HFF-Myc (cell line): ENCODE data around the gene CELF5.
A peak's percentile ranks its signal among the peaks of the same experiment; 100 is the strongest.

ENCODE experiments used
- DNase-seq: peaks from one replicate; pipeline ENCODE4 v3.0.0-alpha.2; 2011; ENCODE audit warnings: low read depth; ENCODE audit errors: extremely low read depth
- H3K4me3 ChIP-seq: replicated peaks from 2 replicates; pipeline ENCODE4 v1.5.1; 2011; ENCODE audit warnings: low read depth, mild to moderate bottlenecking, control low read depth, low read length
- TF ChIP-seq, protein P1 (sequence below): IDR thresholded peaks from 2 replicates; pipeline ENCODE4 v1.5.1; 2012; ENCODE audit warnings: mild to moderate bottlenecking, low read depth, low read length, control low read depth; ENCODE audit errors: missing control alignments

CELF5 gene

DNA sequence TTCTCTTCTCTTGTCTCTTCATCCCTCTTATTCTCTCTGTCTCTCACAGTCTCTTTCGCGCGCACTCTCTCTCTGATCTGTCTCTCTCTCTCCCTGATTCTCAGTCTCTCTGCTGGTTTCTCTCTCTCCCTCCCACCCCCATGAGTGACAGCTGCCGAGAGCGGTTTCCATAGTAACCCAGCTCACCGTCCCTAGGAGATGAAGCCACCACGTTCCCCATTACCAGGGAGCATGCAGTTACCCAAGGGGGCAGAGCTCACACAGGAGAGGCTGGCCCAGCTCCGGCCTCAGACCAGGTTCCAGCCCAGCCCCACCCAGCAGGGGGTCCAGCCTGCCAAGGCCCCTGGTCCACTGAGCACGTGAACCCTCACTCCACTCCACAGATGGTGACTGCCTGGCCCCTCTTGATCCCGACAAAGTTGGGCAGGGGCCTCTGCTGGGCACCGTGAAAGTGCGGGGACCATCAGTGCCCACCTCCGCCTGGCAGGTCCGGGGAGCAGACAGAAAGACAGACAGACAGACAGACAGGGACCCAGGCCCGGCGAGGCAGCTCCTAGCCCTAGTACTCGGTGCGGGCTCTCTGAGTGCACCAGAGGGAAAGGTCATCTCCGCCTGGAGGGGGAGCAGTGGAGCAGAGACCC, 50.6 kb downstream of the CELF5 start:
- peak overlapping the region; percentile 26; the same call in 1 of the 2 replicates for H3K4me3 ChIP-seq
- TF ChIP-seq, protein P1, sequence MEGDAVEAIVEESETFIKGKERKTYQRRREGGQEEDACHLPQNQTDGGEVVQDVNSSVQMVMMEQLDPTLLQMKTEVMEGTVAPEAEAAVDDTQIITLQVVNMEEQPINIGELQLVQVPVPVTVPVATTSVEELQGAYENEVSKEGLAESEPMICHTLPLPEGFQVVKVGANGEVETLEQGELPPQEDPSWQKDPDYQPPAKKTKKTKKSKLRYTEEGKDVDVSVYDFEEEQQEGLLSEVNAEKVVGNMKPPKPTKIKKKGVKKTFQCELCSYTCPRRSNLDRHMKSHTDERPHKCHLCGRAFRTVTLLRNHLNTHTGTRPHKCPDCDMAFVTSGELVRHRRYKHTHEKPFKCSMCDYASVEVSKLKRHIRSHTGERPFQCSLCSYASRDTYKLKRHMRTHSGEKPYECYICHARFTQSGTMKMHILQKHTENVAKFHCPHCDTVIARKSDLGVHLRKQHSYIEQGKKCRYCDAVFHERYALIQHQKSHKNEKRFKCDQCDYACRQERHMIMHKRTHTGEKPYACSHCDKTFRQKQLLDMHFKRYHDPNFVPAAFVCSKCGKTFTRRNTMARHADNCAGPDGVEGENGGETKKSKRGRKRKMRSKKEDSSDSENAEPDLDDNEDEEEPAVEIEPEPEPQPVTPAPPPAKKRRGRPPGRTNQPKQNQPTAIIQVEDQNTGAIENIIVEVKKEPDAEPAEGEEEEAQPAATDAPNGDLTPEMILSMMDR, result no peak
- DNase-seq, result no peak

GRCh38 chr19:3275583-3276340, 51.3 kb downstream of the CELF5 start:
- TF ChIP-seq, protein P1, result peak; percentile 70
- H3K4me3 ChIP-seq, result peak overlapping the region; percentile 26; the same call in 1 of the 2 replicates
- peak; percentile 22 for DNase-seq

DNA sequence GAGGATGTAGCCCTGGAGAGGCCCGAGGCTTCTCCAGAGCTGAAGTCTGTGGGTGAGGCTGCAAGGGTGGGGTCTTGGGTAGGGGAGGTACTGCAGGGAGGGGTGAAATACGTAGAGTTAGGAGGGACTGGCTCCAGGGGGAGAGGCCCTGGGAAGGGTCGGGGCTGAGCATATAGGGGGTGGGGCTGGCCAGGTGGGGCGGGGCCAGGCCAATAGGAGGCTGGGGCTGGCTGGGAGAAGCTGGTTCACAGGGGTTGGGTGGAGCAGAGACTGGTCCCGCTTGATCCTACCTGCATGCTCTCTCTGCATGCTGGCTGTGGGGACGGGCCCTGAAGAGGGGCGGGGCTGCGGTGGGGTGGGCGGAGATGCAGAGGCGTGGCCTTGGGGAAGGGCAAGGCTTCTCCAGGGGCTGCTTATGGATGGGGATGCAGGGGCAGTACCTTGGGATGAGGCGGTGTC, 51.9 kb downstream of the CELF5 start:
- TF ChIP-seq, protein P1, result no peak
- H3K4me3 ChIP-seq, result no peak overlapping the region
- DNase-seq, result no peak

- no peak overlapping the region for H3K4me3 ChIP-seq
- TF ChIP-seq, protein P1, result no peak
- no peak for DNase-seq
These were observed 53.2 kb downstream of the CELF5 start for GRCh38 chr19:3277649-3278048.

GRCh38 chr19:3278294-3278693, 53.8 kb downstream of the CELF5 start:
- TF ChIP-seq, protein P1, result no peak
- no peak for DNase-seq
- H3K4me3 ChIP-seq, result no peak overlapping the region

GRCh38 chr19:3278749-3279148, 54.3 kb downstream of the CELF5 start:
- no peak overlapping the region for H3K4me3 ChIP-seq
- TF ChIP-seq, protein P1, result no peak
- no peak for DNase-seq
